Stimulated activated CD8-positive, alpha-beta memory T cell treated with anti-CD3 and anti-CD28 coated beads, Interleukin-15, amount 100 ng/mL, for 1 hour (primary cell): ENCODE results near the gene KCNA3.

ENCODE experiments used
- DNase-seq: peaks from one replicate; pipeline ENCODE4 v3.0.0-alpha.2; 2020; ENCODE audit warnings: low read depth

The KCNA3 gene

DNA sequence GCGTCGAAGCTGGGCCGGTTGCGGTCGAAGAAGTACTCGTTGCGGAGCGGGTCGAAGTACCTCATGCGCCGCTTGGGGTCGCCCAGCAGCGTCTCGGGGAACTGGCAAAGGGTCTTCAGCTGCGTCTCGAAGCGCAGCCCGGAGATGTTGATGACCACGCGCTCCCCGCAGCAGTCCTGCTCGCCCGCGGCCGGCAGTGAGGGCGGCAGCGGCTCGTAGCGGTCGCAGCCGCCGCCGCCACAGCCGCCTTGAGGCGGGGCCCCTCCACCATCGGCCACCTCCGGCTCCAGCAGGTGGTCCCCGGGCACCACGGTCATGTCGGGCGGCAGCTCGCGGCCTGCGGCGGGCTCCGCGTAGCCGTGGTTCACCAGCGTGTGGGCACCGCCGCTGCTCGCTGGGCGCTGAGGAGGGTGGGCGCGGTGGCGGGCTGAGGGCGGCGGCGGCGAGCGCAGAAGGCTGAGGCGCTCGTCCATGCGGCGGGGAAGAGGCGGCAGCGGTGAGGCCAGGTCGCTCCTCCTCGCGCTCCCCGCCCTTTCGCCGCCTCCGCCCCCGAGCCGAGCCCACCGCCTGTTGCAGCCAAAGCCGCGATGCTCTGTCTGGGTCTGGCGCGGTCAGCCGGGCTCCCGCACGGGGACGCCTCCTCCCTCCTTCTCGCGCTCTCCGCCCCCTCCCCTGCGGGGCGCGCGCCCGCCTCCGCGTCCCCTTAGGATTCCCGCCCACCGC, at the start of gene KCNA3:
TSS of gene KCNA3 (minus strand) at position 604 of the 723 bp plus-strand sequence. CDS start at position 473, 131 bp downstream.
- no peak for DNase-seq

DNA sequence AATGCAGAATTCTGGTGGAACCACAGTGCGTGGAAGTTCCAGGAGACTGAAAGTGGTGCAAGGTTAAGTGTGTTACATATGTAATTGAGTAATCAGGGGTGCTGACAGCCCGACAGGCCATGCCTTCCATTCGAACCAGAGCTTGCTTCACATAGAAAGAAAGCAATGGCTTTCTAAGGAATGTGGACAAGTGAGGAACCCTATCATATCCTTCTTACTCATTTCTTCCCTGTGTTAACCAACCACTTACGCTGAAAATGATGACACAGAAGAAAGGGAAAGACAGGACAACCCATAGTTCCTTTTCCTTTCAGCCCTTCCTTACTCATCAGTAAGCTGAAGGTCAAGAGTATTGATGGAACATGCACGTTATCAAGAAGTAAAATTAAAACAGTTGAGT, 48.1 kb upstream of the KCNA3 start:
- no peak for DNase-seq

DNA sequence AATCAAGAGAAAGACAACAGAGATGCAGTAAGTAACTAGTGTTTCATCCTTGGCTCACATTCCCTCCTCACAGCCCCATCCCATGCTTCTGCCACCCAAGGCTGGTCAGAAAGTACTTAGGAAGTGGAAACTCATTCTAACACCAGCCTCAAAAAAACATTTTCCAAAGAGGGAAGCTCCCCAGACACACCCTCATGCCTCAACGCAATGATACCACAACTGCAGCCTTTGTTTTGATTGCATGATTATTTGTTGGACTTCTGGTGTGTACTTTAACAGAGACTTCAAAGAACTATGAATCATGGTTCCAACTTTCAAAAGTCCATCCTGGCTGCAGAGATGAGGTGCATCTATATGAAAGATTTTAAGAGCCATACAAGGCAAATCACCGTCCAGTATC, 45.2 kb upstream of the KCNA3 start:
- no peak for DNase-seq

DNA sequence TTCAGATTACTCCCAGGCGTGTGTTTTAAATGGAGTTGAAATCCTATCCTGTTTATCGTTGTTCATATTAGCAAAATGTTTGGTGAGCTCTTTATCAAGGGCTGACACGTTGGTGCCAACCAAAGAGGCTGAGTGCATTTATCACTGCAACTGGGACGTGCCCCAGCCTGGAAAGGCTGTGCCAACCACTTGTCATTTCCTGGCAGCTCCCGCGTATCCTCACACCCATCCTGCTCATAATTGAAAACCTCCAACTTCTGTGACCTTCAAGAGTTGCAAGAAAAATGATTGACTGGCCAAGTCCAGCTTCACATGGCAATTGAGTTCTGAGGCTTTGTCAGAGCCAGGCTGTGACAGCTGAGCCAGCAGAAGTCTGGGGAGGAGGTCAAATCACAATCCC, 43.7 kb upstream of the KCNA3 start:
- no peak for DNase-seq

DNA sequence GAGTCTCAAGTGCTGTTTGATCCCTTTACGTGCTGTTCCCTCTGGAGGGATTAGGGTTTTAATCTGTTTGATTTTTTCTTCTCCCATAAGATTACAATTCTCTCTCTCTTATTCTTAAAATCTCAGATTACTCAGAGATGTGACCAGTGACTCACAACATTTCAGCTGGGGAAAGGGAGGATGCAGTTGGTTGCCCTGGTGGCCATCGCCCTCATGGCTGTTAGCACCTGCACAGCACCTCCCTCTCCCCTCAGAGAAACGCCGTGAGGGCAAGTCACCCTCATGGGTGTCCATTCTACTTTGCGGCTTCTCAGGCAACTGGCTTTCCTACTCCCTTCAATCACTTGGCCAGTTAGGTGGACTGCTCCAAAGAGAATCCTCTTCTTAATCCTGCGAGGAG, 42.4 kb upstream of the KCNA3 start:
- no peak for DNase-seq

DNA sequence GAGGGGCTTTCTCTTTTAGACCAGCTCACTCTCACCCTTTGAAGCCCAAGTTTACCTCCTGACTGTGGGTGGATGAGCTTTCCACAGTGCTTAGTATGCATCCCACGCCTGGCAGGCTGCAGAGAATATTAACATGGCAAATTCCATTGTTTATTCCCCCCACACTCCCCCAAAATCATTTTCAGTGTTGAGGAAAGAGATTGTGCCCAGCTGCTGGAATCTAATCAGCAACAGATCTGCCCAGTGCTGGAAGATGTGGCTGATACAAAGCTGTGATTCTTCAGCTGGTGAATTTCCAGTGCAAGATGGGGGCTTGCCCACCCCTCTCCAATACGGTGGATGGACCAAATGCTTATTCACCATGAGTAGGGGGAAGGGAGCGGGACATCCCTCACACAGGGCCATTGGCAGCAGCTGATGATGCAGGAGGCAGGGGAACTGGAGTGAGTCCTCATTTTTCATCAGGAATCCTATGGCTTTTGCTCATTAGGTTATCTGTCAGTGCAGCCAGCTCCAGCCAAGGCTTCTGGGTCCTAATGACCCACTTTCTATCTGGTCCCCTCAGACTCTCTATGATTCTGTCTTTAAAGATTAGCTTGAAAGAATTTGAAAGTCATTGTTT, 39.7 kb upstream of the KCNA3 start:
- no peak for DNase-seq

DNA sequence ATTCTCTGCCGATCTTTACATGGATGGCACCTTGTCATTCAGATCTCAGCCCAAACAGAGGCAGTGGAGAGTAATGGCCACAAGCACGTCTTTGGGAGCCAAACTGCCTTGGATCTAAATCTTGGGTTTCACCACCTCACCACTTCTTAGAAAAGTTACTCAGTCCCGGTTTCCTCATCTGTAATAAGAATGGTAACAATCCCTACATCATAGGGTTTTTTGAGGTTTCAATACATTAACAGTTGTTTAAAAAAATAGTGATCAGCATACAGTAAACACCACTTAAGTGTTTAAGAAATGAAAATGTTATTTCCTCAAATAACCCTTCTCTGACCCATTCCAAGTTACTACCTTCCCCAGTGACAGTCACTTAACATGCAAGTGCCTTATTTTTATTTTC, 38.5 kb upstream of the KCNA3 start:
- no peak for DNase-seq

DNA sequence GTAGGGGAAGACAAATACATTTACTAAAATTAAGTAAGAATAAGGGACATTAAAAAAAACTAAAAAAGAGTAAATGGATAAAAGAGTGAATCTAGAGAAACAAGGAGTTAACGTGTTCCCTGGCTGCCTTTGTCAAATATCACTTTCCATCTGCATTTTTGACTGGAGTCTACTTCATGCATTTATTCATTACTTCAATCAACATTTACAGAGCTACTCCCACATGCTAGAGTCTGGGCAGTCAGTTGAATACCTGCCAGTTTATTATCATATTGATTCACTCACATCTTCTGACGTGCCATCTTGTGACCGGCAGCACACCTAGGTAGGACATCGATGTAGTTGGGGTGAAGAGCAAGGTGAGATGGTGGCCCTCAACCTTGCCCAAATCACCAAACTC, 35.6 kb upstream of the KCNA3 start:
- DNase-seq = no peak

DNA sequence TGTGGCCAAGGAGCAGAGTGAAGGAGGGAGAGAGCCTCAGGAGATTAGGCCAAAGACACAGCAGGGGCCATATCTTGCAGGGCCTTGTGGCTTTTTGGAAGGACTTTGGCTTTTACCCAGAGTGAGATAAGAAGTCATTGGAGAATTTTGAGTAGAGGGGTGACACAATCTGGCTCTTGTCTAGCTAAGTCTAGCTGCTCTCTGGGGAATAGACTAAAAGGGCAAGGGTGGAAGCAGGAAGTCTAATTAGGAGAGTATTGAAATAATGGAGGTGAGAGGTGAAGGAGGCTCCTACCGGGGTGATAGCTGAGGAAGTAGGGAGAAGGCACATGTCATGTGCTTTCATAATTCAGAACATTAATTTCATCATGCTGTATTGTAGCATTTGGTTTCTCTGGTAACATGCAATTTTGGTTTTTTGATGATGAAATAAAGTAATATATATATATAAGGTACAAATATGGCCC, 34.3 kb upstream of the KCNA3 start:
- no peak for DNase-seq

DNA sequence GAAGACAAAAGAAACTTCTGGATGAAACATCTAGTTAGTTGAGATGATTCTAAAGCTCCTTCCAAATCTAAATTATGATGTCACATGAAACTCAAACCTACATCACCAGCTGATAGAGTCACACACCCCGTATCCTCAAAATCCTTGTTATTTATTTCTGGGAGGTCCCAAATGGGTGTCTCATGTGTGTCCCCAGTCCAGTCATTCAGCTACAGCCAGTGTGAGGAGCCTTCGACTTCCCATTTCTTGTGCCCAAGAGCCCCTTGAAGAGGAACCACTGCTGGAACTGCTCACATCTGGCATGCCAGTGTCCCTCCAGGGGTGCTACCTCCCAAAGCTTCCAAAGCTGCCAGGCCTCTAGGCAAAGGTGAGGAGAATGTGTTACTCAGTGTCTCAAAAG, 32.5 kb upstream of the KCNA3 start:
- no peak for DNase-seq

DNA sequence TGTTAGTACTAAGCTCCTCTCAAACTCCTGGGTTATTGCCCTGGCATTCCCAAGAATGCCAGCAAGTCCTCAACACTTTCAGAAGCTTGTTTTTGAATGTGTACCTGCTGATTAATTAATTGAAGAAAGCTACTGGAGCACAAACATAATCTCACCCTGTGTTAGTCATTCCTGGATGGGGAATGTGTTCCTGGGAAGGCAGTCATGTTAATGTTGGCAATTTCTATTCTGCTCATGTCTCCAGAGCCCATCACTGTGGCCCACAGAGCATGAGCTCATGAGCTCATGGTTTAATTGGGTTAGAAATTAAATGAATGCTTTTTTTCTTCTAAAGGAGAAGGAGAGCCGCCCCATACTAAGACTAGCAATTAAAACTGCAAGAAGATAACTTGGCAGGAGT, 31.9 kb upstream of the KCNA3 start:
- no peak for DNase-seq

DNA sequence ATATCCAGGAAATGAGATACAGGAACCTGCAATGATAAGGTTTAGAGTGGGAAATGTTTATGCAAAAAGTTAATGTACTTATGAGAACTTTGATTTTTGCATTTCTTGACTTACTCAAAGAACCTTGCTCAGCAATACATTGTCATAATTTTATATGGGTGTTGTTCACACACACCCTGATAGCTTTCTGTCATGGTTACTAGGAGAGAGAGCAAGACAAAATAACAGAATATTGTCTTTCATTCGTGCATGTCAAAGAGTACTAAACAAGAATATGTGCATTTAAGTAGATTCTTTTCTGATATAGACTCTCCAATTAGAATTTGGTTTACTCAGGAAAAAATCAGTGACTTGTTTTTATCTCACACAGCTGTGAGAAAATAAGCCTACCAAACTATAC, 27.5 kb upstream of the KCNA3 start:
- DNase-seq = no peak

DNA sequence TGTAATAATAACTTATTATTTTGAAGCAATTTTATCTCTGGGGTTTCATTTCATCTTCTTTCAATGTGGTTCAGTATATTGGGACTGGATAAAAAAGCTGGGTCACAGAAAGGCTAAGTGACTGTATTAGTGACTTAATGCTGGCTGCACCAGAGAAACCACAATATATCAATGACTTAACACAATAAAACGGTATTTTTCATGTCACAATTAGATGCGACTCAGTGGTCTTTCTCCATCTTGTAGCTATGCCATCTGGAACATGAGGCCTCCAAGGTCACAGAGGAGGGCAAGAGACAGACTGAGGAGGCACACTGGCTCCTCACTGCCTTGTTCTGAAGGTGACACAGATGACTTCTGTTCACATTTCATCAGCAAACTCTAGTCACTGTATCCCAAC, 26.0 kb upstream of the KCNA3 start:
- DNase-seq = no peak

DNA sequence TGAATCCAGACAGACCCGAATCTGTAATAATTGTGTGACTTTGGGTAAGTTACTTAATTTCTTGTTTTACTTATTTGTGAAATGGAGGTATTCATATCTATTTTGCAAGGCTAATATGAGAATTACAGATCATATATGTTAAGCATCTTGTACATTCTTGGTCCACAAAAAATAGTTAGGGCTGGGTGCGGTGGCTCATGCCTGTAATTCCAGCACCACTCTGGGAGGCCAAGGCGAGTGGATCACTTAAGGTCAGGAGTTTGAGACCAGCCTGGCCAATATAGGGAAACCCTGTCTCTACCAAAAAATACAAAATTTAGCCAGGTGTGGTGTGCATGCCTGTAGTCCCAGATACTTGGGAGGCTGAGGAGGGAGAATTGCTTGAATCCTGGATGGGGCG, 22.9 kb upstream of the KCNA3 start:
- DNase-seq = no peak

DNA sequence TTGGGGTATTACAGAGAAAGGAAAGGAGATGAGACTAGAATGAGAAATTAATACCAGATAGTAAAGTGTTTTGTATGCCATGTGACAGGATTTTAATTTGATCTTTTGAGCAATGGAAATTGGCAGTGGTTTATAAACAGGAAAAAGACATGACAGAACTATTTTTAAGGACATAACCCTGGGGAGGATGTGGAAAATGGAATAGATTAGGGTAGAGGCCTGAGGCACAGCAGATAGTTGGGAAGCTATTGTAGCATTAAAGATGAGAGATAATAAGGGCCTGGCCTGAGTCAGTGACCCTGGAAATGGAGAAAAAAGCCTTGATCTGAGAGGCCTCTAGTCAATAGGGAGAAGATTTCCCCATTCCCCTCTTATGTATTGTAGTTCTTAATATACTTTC, 22.1 kb upstream of the KCNA3 start:
- DNase-seq = no peak

DNA sequence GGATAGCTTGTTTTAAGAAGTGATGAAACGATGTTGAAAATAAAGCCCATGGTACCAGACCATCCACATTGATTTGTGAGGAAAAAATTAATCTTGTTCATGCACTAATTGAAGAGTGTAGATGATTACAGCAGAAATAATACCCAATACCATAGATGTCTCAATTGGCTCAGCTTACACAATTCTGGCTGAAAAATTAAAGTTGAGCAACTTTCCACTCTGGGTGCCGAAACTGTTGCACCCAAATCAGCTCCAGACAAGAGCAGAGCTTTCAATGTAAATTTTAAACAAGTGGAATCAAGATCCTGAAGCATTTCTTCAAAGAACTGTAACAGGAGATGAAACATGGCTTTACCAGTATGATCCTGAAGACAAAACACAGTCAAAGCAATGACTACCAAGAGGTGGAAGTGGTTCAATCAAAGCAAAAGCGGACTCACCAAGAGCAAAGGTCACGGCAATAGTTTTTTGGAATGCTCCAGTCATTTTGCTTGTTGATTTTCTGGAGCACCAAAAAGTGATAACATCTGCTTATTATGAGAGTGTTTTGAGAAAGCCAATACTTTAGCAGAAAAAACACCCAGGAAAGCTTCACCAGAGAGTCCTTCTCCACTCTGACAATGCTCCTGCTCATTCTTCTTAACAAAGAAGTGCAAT, 16.1 kb upstream of the KCNA3 start:
- no peak for DNase-seq

DNA sequence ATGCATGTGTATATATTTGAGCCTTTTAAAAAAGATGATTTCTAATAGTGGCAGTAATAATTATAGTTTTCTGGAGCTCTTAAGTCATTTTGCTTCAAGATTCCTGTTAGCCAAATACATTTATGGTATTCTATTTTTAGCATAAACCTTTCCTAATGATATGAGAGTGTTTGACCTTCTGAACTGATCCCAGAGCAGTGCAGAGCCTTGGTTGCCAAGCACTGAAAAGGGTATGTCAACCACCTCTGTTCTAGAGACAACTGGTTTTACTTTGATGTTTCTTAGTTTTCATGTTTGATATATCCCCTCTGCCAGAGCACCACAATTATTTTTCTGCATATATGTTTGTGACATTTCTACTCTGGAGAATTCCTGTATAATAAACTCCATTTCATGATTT, 15.1 kb upstream of the KCNA3 start:
- no peak for DNase-seq

DNA sequence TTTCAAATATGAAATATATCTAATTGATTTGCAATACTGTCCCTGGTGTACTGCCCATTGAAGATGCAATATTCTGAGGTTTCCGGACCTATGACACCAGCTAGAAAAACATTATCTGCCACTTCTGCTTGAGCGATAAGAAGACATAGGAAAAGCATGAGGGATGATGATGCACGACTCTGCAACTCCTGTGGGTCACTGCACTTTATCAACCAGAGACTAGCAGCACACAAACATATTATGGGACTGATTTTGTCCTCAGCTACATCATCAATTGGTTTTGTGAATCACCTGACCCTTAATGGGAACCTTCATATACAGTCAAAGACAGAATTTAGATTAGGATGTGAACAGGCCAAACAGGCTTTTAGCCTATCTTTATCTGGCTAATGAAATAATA, 13.8 kb upstream of the KCNA3 start:
- DNase-seq = no peak

DNA sequence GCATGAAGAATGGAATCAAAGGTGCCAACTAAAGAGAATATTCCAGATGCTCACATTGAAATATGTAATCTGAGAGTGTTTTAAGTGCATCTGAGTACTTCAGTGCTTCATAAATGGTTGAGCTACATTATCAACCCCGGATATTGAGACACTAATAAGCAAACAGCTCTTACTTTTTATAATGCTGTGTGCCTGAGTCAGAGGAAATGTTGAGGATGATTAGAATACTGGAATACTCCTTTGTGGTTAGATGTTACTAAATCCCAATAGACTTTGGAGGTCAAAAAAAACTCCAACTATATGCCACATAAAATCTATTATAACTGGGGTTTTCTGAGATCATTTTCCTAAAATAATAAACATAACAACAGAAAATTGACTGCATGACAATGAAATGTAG, 12.5 kb upstream of the KCNA3 start:
- no peak for DNase-seq

DNA sequence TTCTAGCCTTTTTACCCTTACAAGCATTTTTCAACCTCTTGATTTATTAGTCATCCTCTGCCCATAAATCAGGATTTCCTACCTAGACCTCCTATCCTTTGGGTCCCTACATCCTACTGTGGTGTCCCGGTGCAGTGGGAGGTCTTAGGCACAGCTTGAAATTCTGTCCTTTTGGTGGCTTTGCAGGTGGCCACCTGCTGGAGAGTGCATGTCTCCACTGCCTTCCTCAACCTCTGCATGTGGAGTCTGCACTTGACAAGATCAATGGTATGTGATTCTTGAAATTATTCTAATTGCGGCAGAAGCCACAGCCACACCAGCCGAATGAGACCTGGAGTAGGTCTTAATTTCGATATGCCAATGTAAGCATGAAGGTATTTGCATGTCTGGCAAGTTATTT, 11.4 kb upstream of the KCNA3 start:
- no peak for DNase-seq

DNA sequence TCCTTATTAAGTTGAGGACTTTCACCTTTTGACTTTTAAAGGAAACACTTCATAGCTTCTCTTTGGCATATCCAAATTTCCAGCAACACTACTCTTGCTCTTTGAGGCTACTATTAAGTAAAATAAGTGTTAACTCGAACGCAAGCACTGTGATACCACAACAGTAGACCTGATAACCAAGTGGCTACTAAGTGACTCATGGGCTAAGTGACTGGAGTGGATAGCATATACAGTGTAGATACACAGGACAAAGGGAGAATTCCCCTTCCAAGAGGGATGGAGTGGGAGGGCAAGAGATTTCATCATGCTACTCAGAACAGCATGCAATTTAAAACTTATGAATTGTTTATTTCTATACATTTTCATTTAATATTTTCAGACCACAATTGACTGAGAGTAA, 9.8 kb upstream of the KCNA3 start:
- DNase-seq = no peak

DNA sequence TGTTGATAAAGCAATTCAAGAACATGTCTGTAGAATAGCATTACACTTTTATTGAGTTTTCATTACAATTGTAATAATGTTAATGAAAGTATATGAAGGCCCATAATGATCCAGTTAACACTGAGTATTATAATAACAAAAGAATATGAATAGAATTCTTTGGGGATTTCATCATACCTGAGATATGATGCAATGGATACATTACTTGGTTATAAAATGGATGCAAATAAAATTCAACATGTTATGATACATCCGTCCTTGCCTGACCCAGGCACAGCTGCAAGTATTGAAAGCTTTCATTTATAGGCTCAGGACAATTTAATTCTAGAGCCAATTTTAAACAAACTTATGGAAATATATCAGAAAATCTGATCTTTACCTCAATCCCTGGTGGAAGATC, 8.2 kb upstream of the KCNA3 start:
- DNase-seq = no peak

DNA sequence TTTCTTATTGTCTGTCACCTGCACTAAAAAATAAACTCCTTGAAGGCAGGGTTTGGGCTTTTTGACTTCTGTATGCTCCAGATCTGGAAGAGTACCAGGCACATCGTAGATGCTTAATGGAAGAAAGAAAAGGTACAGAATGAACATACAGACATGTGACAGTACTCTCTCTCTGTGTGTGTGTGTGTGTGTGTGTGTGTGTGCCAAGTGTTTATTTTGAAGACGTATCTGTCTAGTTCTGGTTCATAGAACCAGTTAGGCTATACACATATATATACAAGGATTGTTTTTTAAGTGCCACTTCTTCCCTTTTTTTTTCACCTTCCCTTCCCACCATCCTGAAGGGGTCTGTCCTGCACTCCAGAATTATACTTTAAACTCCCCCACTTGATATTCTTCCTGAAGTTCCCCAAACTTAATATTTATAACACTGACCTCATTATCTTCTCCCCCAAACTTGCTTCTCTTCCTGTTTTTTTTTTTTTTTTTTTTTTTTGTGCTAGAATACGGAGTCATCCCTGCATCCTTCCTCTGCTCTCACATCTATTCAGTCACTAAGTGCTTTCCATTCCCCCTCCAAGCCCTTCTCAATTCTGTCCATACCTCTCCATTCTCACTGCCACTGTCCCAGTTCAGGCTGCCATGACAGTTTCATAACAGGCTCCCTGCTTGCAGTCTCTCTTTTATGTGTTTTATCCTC, 5.4 kb upstream of the KCNA3 start:
- DNase-seq = no peak
